ENCODE measurements around the gene ATP11A.

GRCh38 chr13:112641456-112642089 lies 48.3 kb upstream of the ATP11A start:
- TF ChIP-seq POLR2AphosphoS5 (IDR thresholded peaks at IDR 0.05; ENCODE audit: control insufficient read depth, insufficient read depth, low read depth, low read length), result no peak
- no peak for TF ChIP-seq JUN (IDR thresholded peaks at IDR 0.05; ENCODE audit: borderline replicate concordance, low read depth, low read length)
- no peak for TF ChIP-seq JUN (CRISPR knock-in tag; IDR thresholded peaks at IDR 0.05; ENCODE audit: borderline replicate concordance)
- TF ChIP-seq GATA2 (CRISPR knock-in tag; IDR thresholded peaks at IDR 0.05), result no peak
